NB4 (cell line): ENCODE results near the gene ALX1.

ENCODE experiments used
- CTCF ChIP-seq: IDR thresholded peaks from one replicate; pipeline ENCODE4 v1.5.1; 2012; ENCODE audit warnings: low read depth, low read length
- MYC ChIP-seq: IDR thresholded peaks from 2 replicates; pipeline ENCODE4 v1.6.1; 2011; ENCODE audit warnings: low read depth, low read length
- POLR2A ChIP-seq: IDR thresholded peaks from 2 replicates; pipeline ENCODE4 v1.6.1; 2011; ENCODE audit warnings: mild to moderate bottlenecking; ENCODE audit not compliant: insufficient read length; ENCODE audit errors: extremely low read depth

GRCh38 chr12:85257671-85258070 is 22.3 kb upstream of the ALX1 start:
- no peak for TF ChIP-seq CTCF
- no peak for TF ChIP-seq POLR2A
- TF ChIP-seq MYC: no peak
